Measurements from ENCODE around the gene KMO.

GRCh38 chr1:241632987-241633386, 100.8 kb downstream of the KMO start:
- TF ChIP-seq EZH2 (IDR thresholded peaks at IDR 0.05; ENCODE audit: insufficient read depth, poor library complexity, severe bottlenecking) (no peak), EZH2phosphoT487 (IDR thresholded peaks at IDR 0.05; ENCODE audit: insufficient read depth, low read depth) (no peak)
